GM21367 (cell line): ENCODE results near the gene HIBADH.
"Not testable (repeated sequence)": the region's sequence is repeated elsewhere in the genome, so short reads cannot be mapped to it uniquely, and the experiment has no call there.

ENCODE experiments used
- ATAC-seq: cut with Tn5 transposase; IDR thresholded peaks from one replicate; pipeline ENCODE4 v1.9.1; 2021; ENCODE audit not compliant: unreplicated experiment

The HIBADH gene

GRCh38 chr7:27602766-27603165, 59.9 kb downstream of the HIBADH start:
- ATAC-seq, result no peak

- no peak for ATAC-seq
Measured at GRCh38 chr7:27601217-27601616, 61.5 kb downstream of the HIBADH start.

GRCh38 chr7:27600247-27600646, 62.4 kb downstream of the HIBADH start:
- no peak for ATAC-seq

GRCh38 chr7:27595009-27595408, 67.7 kb downstream of the HIBADH start:
- ATAC-seq, result no peak

- no peak for ATAC-seq
Measured at GRCh38 chr7:27593226-27593625, 69.5 kb downstream of the HIBADH start.

- ATAC-seq, result no peak
Measured at GRCh38 chr7:27590416-27590815, 72.3 kb downstream of the HIBADH start.

GRCh38 chr7:27587429-27587828, 75.3 kb downstream of the HIBADH start:
- ATAC-seq, result no peak

GRCh38 chr7:27586825-27587224, 75.9 kb downstream of the HIBADH start:
- ATAC-seq, result peak; percentile 93

GRCh38 chr7:27585781-27586447, 76.8 kb downstream of the HIBADH start:
- ATAC-seq, result no peak

GRCh38 chr7:27581906-27582305, 80.8 kb downstream of the HIBADH start:
- no peak for ATAC-seq

GRCh38 chr7:27581119-27581518, 81.6 kb downstream of the HIBADH start:
- no peak for ATAC-seq

GRCh38 chr7:27579565-27579964, 83.1 kb downstream of the HIBADH start:
- ATAC-seq, result no peak

- not testable (repeated sequence) for ATAC-seq
Measured at GRCh38 chr7:27578169-27578568, 84.5 kb downstream of the HIBADH start.

GRCh38 chr7:27576360-27576944, 86.2 kb downstream of the HIBADH start:
- ATAC-seq, result no peak

GRCh38 chr7:27575613-27576012, 87.1 kb downstream of the HIBADH start:
- ATAC-seq, result no peak

- no peak for ATAC-seq
Measured at GRCh38 chr7:27569106-27569505, 93.6 kb downstream of the HIBADH start.

GRCh38 chr7:27567266-27567665, 95.4 kb downstream of the HIBADH start:
- ATAC-seq, result no peak

- no peak for ATAC-seq
Measured at GRCh38 chr7:27564881-27565482, 97.7 kb downstream of the HIBADH start.

- ATAC-seq, result no peak
Measured at GRCh38 chr7:27560706-27561235, 101.9 kb downstream of the HIBADH start.

GRCh38 chr7:27555670-27556069, 107.0 kb downstream of the HIBADH start:
- no peak for ATAC-seq

- no peak for ATAC-seq
Measured at GRCh38 chr7:27554826-27555225, 107.9 kb downstream of the HIBADH start.

GRCh38 chr7:27553273-27553672, 109.4 kb downstream of the HIBADH start:
- no peak for ATAC-seq
